Endothelial cell of umbilical vein (primary cell): ENCODE data around the gene PLD1.

Experiments used
- EZH2 ChIP-seq: IDR thresholded peaks from 2 replicates; pipeline ENCODE4 v1.6.1; 2012; ENCODE audit warnings: borderline replicate concordance, low read depth, mild to moderate bottlenecking, moderate library complexity, low read length, inconsistent platforms; ENCODE audit not compliant: severe bottlenecking
- JUN ChIP-seq: IDR thresholded peaks from 2 replicates; pipeline ENCODE4 v1.6.1; 2011; ENCODE audit warnings: borderline replicate concordance, low read depth; ENCODE audit not compliant: insufficient read length, insufficient read depth
- MYC ChIP-seq: IDR thresholded peaks from one replicate; pipeline ENCODE4 v1.6.1; 2011; ENCODE audit warnings: mild to moderate bottlenecking, low read depth, low read length
- POLR2A ChIP-seq: IDR thresholded peaks from 2 replicates; pipeline ENCODE4 v1.6.1; 2012; ENCODE audit warnings: low read depth, mild to moderate bottlenecking, control low read depth, low read length
- POLR2AphosphoS5 ChIP-seq: IDR thresholded peaks from 2 replicates; pipeline ENCODE4 v1.6.1; 2012; ENCODE audit warnings: low read depth, mild to moderate bottlenecking, control low read depth, low read length, moderate library complexity; ENCODE audit not compliant: insufficient read depth
- TF ChIP-seq, protein P1 (sequence below), 2 donors: IDR thresholded peaks; 1 replicate in 1 of 2; 2 replicates in 1 of 2; pipeline ENCODE4 v1.5.1; 2011; ENCODE audit warnings: low read length in 2 of 2, mild to moderate bottlenecking in 2 of 2, moderate library complexity in 2 of 2, control low read depth in 1 of 2, inconsistent platforms in 1 of 2, low read depth in 1 of 2; ENCODE audit not compliant: insufficient read depth in 1 of 2; ENCODE audit errors: extremely low read depth in 1 of 2
- TF ChIP-seq, protein P2 (sequence below): IDR thresholded peaks from 2 replicates; pipeline ENCODE4 v1.6.1; 2011; ENCODE audit not compliant: insufficient read depth, insufficient read length

DNA sequence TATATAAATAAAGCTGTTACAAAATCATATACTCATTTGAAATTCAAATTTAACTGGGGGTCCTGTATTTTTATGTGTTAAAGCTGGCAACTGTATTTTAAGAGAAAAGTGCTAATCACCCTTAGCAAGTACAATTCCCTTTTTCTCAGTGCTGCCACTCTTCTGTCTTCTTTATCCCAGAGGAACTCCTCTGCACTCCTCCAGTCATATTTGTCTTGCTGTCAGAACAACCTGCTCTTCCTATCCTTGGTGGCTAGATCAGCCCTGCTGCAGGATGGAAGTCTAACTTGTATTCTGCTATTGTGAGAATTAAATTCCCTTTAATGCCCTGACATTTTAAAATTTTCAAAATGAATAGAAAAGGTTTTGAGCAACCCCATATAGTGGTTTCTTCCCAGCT is 226.2 kb downstream of the PLD1 start:
- TF ChIP-seq, protein P1, sequence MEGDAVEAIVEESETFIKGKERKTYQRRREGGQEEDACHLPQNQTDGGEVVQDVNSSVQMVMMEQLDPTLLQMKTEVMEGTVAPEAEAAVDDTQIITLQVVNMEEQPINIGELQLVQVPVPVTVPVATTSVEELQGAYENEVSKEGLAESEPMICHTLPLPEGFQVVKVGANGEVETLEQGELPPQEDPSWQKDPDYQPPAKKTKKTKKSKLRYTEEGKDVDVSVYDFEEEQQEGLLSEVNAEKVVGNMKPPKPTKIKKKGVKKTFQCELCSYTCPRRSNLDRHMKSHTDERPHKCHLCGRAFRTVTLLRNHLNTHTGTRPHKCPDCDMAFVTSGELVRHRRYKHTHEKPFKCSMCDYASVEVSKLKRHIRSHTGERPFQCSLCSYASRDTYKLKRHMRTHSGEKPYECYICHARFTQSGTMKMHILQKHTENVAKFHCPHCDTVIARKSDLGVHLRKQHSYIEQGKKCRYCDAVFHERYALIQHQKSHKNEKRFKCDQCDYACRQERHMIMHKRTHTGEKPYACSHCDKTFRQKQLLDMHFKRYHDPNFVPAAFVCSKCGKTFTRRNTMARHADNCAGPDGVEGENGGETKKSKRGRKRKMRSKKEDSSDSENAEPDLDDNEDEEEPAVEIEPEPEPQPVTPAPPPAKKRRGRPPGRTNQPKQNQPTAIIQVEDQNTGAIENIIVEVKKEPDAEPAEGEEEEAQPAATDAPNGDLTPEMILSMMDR (IDR thresholded peaks at IDR 0.05; ENCODE audit: extremely low read depth in 1 of 2, insufficient read depth in 1 of 2, low read depth in 1 of 2, low read length in 2 of 2): no peak
- TF ChIP-seq POLR2A: no peak
- no peak for TF ChIP-seq EZH2
- TF ChIP-seq JUN: no peak
- no peak for TF ChIP-seq POLR2AphosphoS5
- TF ChIP-seq, protein P2, sequence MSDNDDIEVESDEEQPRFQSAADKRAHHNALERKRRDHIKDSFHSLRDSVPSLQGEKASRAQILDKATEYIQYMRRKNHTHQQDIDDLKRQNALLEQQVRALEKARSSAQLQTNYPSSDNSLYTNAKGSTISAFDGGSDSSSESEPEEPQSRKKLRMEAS: no peak
- TF ChIP-seq MYC: no peak
